Measurements from ENCODE around the gene ANTXR2. TPM values are rescaled to one million over a fixed set of nuclear protein-coding genes. Genes with fewer than 3 reads are reported as not detected.

The ANTXR2 gene
- total RNA-seq, 1 donor from 2014 or later = 28.3 TPM

DNA sequence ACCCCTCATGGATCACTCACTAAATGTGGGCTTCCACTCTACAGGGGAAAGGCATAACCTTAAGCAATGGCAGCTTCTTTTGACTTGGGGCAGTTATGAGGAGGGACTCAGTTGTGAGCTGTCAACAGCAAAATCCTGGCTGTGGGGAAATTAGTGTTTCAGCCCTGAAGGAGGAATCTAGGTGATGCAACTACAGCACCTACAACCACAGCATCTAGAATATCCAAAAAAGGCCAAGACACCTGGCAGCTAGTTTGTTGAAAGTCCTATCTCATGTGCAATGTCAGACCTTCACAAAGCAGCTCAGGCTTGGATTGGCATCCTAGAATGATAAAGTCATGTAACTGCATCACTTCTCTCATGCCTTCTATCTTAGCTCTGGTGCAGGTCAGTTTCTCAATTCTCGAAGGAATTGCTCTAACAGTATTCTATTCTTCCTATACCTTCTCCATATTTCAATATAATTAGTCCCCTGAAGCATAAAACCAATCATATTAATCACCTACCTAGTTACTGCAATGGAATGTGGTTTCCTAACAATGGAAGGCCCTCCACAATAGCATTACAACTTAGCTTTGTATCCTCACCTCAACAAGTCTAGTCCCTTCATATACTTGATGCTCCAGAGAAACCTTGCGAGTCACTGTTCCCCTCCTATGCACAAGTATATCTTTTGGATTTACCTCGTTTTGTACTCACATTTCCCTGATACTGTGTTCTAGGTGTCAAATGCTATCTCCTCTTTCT lies 5.5 kb upstream of the ANTXR2 start:
- Mint-ChIP-seq H3K27me3 (ENCODE audit: insufficient read depth, low read depth) (peaks cover 2% of the 10 kb centered on the region), H3K4me1 (peaks cover 2% of the 10 kb centered on the region), H3K4me3 (no peak overlapping the region), H3K36me3 (no peaks in the 10 kb centered on the region), H3K9me3 (no peaks in the 10 kb centered on the region), H3K27ac (no peak overlapping the region)
- Histone ChIP-seq H3K4me1 (peaks cover 2% of the 10 kb centered on the region), H2AFZ (replicated peaks) (no peak overlapping the region), H3K79me2 (ENCODE audit: low read depth) (no peaks in the 10 kb centered on the region), H4K20me1 (ENCODE audit: low read depth) (no peaks in the 10 kb centered on the region), H3K27ac (no peak overlapping the region), H3F3A (ENCODE audit: low read depth) (peaks cover 2% of the 10 kb centered on the region), H3K4me2 (no peak overlapping the region), H3K4me3 (no peak overlapping the region), H3K9ac (no peak overlapping the region), H3K36me3 (no peaks in the 10 kb centered on the region), H3K27me3 (peaks cover 12% of the 10 kb centered on the region), H3K9me3 (ENCODE audit: low read depth) (no peaks in the 10 kb centered on the region)
- TF ChIP-seq, protein P1, sequence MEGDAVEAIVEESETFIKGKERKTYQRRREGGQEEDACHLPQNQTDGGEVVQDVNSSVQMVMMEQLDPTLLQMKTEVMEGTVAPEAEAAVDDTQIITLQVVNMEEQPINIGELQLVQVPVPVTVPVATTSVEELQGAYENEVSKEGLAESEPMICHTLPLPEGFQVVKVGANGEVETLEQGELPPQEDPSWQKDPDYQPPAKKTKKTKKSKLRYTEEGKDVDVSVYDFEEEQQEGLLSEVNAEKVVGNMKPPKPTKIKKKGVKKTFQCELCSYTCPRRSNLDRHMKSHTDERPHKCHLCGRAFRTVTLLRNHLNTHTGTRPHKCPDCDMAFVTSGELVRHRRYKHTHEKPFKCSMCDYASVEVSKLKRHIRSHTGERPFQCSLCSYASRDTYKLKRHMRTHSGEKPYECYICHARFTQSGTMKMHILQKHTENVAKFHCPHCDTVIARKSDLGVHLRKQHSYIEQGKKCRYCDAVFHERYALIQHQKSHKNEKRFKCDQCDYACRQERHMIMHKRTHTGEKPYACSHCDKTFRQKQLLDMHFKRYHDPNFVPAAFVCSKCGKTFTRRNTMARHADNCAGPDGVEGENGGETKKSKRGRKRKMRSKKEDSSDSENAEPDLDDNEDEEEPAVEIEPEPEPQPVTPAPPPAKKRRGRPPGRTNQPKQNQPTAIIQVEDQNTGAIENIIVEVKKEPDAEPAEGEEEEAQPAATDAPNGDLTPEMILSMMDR (IDR thresholded peaks at IDR 0.05) = no peak
- no peak for TF ChIP-seq EZH2 (IDR thresholded peaks at IDR 0.05)
- no peak for TF ChIP-seq EZH2phosphoT487 (IDR thresholded peaks at IDR 0.05)
- DNase-seq (ENCODE audit: low spot score) = no peak

- H3F3A ChIP-seq (ENCODE audit: low read depth) = peaks cover 10% of the 10 kb centered on the region
- H3K4me2 ChIP-seq = no peak overlapping the region
- no peak overlapping the region for H2AFZ ChIP-seq (replicated peaks)
- no peaks in the 10 kb centered on the region for H4K20me1 ChIP-seq (ENCODE audit: low read depth)
- peaks cover 2% of the 10 kb centered on the region for H3K27me3 Mint-ChIP-seq (ENCODE audit: insufficient read depth, low read depth)
- no peaks in the 10 kb centered on the region for H3K9me3 Mint-ChIP-seq
- no peak overlapping the region for H3K27ac Mint-ChIP-seq
- TF ChIP-seq EZH2 (IDR thresholded peaks at IDR 0.05) (no peak), EZH2phosphoT487 (IDR thresholded peaks at IDR 0.05) (no peak)
- TF ChIP-seq, protein P1 (IDR thresholded peaks at IDR 0.05) = no peak
- no peak overlapping the region for H3K9ac ChIP-seq
- H3K27ac ChIP-seq = no peak overlapping the region
- H3K36me3 Mint-ChIP-seq = no peaks in the 10 kb centered on the region
- no peak overlapping the region for H3K4me3 Mint-ChIP-seq
- peaks cover 12% of the 10 kb centered on the region for H3K27me3 ChIP-seq
- no peak for DNase-seq (ENCODE audit: low spot score)
- H3K4me1 ChIP-seq = peaks cover 6% of the 10 kb centered on the region
- H3K4me3 ChIP-seq = no peak overlapping the region
- H3K79me2 ChIP-seq (ENCODE audit: low read depth) = no peaks in the 10 kb centered on the region
- H3K4me1 Mint-ChIP-seq = peaks cover 2% of the 10 kb centered on the region
- no peaks in the 10 kb centered on the region for H3K36me3 ChIP-seq
- H3K9me3 ChIP-seq (ENCODE audit: low read depth) = no peaks in the 10 kb centered on the region
Measured at GRCh38 chr4:80077639-80078038, 4.6 kb upstream of the ANTXR2 start.

- Histone ChIP-seq H2AFZ (replicated peaks) (no peak overlapping the region), H3K27me3 (peaks cover 12% of the 10 kb centered on the region), H3F3A (ENCODE audit: low read depth) (peaks cover 19% of the 10 kb centered on the region), H3K4me3 (no peak overlapping the region), H3K27ac (no peak overlapping the region), H3K36me3 (no peaks in the 10 kb centered on the region), H3K4me2 (no peak overlapping the region), H3K9ac (no peak overlapping the region), H3K4me1 (peaks cover 6% of the 10 kb centered on the region), H4K20me1 (ENCODE audit: low read depth) (no peaks in the 10 kb centered on the region), H3K9me3 (ENCODE audit: low read depth) (no peaks in the 10 kb centered on the region), H3K79me2 (ENCODE audit: low read depth) (no peaks in the 10 kb centered on the region)
- H3K9me3 Mint-ChIP-seq = no peaks in the 10 kb centered on the region
- peaks cover 6% of the 10 kb centered on the region for H3K27me3 Mint-ChIP-seq (ENCODE audit: insufficient read depth, low read depth)
- no peak for DNase-seq (ENCODE audit: low spot score)
- H3K36me3 Mint-ChIP-seq = no peaks in the 10 kb centered on the region
- H3K4me1 Mint-ChIP-seq = peaks cover 2% of the 10 kb centered on the region
- TF ChIP-seq EZH2 (IDR thresholded peaks at IDR 0.05) (no peak), EZH2phosphoT487 (IDR thresholded peaks at IDR 0.05) (no peak)
- TF ChIP-seq, protein P1 (IDR thresholded peaks at IDR 0.05) = no peak
- no peak overlapping the region for H3K4me3 Mint-ChIP-seq
- no peak overlapping the region for H3K27ac Mint-ChIP-seq
Measured at GRCh38 chr4:80076681-80077080, 3.7 kb upstream of the ANTXR2 start.

All from neural progenitor cell (in vitro differentiated cells).